ENCODE data around the gene PIK3AP1.

PIK3AP1 gene

DNA sequence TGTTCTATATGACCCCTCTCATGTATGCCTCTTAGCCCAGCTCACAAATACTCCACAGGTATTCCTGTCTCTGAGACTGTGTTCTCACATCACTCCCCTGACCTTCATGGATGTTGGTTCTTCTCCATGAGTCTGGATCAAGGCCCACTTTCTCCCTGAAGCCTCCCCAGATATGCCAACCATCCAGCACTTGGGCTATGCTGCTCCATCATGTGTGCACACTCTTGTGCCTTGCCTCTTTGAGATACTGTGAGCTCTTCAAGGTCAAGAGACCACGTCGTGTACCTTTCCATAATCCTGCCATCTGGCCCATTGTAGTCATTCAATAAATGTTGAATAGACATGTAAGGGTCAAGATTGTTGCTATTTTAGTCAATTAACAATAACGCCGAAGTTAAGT is 103.4 kb downstream of the PIK3AP1 start:
- H3K4me3 ChIP-seq (ENCODE audit: low read depth, low read length): no peak overlapping the region

DNA sequence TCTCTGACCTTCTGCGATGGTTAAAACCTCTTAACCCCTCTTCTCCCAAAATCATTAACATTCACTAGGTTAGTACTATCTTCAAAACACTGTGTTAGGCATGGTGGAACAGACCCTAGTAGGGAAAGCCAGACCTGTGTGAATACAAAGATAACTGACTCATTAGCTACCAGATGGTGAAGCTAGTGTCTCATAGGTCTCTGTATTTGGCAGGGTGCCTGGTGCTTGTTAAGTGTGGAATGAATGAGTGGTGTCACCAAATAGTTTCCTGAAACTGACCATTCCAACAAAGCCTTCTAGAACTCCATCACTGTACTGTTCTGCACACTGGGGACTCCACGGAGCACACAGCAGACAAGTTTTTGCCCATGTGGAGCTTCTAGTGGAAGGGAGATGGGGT is 105.8 kb downstream of the PIK3AP1 start:
- no peak overlapping the region for H3K4me3 ChIP-seq (ENCODE audit: low read depth, low read length)

GRCh38 chr10:96613576-96613975 is 106.7 kb downstream of the PIK3AP1 start:
- H3K4me3 ChIP-seq (ENCODE audit: low read depth, low read length): no peak overlapping the region

- H3K4me3 ChIP-seq (ENCODE audit: low read depth, low read length): no peak overlapping the region
Observed at GRCh38 chr10:96612055-96612830, 108.1 kb downstream of the PIK3AP1 start.

- H3K4me3 ChIP-seq (ENCODE audit: low read depth, low read length): no peak overlapping the region
Observed at GRCh38 chr10:96610817-96611216, 109.5 kb downstream of the PIK3AP1 start.

DNA sequence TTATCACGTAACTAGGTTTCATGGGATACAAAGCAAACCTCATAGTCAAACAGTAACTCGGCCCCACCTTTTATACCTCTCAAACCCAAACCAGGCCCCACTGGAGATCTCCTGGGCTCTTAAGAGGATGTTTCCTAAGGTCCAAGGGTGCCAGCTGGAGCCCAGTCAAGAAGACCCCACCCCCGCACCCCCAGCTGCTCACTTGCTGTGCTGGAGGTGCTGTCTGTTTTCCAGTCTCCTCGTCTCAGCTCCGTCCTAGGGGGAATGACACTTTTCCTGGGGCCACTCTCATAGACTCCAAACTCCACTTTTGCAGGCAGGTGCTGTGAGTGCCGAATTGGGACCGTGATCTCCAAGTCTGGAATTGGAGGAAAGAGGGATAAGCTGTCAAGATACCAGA is 110.8 kb downstream of the PIK3AP1 start:
- H3K4me3 ChIP-seq (ENCODE audit: low read depth, low read length): no peak overlapping the region

GRCh38 chr10:96608805-96609204 is 111.5 kb downstream of the PIK3AP1 start:
- no peak overlapping the region for H3K4me3 ChIP-seq (ENCODE audit: low read depth, low read length)

DNA sequence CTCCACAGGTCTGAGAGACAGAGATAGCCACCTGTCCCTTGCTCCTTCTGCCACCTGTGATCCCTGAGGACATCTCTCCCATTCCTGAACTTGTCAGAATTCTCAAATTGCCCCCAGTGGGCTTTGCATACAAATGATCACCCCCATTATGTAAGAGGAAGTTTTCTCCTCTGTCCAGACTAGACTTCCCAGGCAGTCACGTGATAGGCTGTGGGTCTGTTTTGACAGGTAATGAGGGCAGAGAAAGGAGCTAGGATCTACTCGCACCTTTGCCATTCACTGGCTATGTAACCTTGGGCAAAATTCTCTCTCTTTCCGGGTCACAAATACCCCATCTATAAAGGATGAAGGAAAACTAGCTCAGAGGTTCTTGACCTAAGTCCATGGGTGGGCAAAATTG is 112.1 kb downstream of the PIK3AP1 start:
- no peak overlapping the region for H3K4me3 ChIP-seq (ENCODE audit: low read depth, low read length)

- no peak overlapping the region for H3K4me3 ChIP-seq (ENCODE audit: low read depth, low read length)
Observed at GRCh38 chr10:96606946-96607345, 113.4 kb downstream of the PIK3AP1 start.

DNA sequence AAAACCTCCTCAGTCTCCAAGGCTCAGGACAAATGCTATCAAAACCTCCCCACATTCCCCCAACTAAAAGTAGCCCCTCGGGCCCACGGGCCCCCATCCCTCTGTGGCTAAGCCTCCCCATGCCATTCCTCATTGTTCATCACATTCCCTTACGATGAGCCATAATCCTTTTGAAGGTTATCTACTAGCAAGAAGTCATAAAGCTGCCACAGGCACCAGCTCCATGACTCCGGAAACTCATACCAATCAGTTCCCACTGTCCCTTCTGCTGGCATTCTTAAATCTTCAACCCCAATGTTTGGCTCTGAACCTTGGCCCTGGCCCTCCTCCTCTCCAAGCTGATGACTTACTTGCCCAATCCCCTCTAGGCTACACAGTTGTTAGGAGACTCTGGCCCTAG is 114.1 kb downstream of the PIK3AP1 start:
- H3K4me3 ChIP-seq (ENCODE audit: low read depth, low read length): no peak overlapping the region

DNA sequence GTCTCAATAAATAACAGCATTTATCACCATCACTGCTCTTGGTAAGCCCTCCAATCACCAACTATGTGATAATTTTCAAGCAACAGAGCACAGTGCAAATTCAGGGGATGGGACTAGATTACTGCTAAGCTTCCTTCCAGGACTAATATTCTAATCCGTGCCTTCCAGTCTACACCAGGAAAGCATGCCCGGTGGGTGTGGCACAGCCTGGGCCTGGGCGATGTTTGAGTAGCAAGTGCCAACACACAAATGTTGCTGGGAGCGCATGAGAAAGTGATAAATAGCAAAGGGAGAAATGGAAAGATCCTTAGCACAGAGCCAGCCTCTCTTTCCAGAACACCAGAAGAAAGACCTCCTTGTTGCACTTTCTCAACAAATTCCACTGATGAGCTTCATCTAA is 120.0 kb downstream of the PIK3AP1 start:
- no peak overlapping the region for H3K4me3 ChIP-seq (ENCODE audit: low read depth, low read length)

- H3K4me3 ChIP-seq (ENCODE audit: low read depth, low read length): no peak overlapping the region
Observed at GRCh38 chr10:96598846-96599245, 121.5 kb downstream of the PIK3AP1 start.

- no peak overlapping the region for H3K4me3 ChIP-seq (ENCODE audit: low read depth, low read length)
Observed at GRCh38 chr10:96596422-96597407, 123.6 kb downstream of the PIK3AP1 start.

GRCh38 chr10:96595741-96596140 is 124.6 kb downstream of the PIK3AP1 start:
- no peak overlapping the region for H3K4me3 ChIP-seq (ENCODE audit: low read depth, low read length)

- H3K4me3 ChIP-seq (ENCODE audit: low read depth, low read length): no peak overlapping the region
Observed at GRCh38 chr10:96591946-96592345, 128.4 kb downstream of the PIK3AP1 start.

GRCh38 chr10:96588616-96589419 is 131.5 kb downstream of the PIK3AP1 start:
- H3K4me3 ChIP-seq (ENCODE audit: low read depth, low read length): no peak overlapping the region

DNA sequence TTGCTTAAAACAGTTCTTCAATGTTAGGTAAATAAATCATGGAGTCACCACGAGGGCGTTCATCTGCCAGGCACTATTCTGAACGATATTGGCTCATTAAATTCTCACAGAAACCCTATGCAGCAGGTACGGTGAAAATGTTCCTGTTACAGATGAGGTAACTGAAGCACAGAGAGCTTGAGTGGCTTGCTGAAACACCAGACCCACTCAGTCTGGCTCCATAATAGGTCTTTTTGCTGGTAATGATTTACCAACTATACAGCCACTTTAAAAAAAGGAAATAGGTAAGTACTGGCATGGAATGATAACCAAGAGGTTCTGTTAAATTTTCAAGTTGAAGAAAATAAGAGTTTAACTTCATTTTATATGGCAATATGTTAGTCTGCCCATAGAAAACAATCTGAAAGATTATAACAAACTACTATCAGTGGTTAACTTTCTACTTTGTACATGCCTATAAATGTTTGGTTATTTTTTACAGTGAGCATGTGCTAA is 132.2 kb downstream of the PIK3AP1 start:
- no peak overlapping the region for H3K4me3 ChIP-seq (ENCODE audit: low read depth, low read length)

DNA sequence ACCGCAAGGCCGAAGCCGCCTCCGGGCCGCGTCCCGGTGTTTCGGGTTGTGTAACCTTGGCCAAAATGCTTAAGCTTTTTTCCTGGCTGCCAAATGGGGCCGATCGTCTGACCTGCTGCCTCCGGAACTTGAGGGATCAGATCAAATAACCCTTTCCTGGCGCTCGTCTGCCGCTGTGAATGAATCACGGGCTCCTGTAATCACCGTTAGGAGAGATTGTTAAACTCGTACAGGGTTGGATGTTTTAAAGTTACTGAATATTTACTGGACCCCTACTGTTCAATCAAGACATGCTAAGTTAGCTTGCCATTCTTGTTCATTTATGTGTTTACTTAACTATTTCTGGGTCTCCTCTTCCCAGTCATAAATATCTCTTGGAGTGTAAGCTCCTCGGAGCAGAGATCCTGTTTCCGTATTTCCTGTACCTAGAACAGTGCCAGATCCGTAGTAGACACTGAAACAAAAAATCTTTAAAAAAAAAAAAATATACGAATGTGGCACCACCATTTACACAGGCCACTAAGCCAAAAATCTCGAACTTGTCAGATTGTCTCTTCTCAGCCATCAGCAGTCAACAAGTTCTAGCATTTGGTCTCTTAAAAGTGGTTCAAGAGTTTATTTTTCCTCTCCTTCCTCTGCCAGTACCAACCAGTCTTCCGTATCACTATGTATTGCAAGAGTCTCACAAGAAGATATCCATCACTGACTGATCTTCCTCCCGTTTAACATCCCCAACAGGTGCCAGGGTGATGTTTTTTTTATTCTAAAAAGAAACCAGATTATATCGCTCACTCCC is 132.9 kb downstream of the PIK3AP1 start:
- peak overlapping the region; percentile 86 for H3K4me3 ChIP-seq (ENCODE audit: low read depth, low read length)

GRCh38 chr10:96586419-96587263 is 133.7 kb downstream of the PIK3AP1 start, which contains the start of gene TM9SF3:
Gene TM9SF3, minus strand, starts transcription at chr10:96587012. Its CDS starts 177 bp downstream, at chr10:96586835.
- peak within 1 kb of the TSS; percentile 86 for H3K4me3 ChIP-seq (ENCODE audit: low read depth, low read length)
